GM13977 (cell line): ENCODE results near the gene RIOK3.

ENCODE experiments used
- DNase-seq: peaks from one replicate; pipeline ENCODE4 v3.0.0; 2012; ENCODE audit warnings: low spot score
- in situ Hi-C: fragments of 300-500 bp; cut with MboI; formaldehyde crosslinking; loops from one replicate; pipeline ENCODE4 v1.12.0; 2022; ENCODE audit warnings: low sequenced_read_pairs, low pct_unique_long_range_greater_than_20kb, mixed read lengths, inconsistent platforms; ENCODE audit not compliant: unreplicated experiment
- TF ChIP-seq, protein P1 (sequence below): IDR thresholded peaks from 2 replicates; pipeline ENCODE4 v1.5.1; 2012; ENCODE audit warnings: mild to moderate bottlenecking, control low read depth; ENCODE audit not compliant: insufficient read depth; ENCODE audit errors: extremely low read depth, missing control alignments

Gene RIOK3

DNA sequence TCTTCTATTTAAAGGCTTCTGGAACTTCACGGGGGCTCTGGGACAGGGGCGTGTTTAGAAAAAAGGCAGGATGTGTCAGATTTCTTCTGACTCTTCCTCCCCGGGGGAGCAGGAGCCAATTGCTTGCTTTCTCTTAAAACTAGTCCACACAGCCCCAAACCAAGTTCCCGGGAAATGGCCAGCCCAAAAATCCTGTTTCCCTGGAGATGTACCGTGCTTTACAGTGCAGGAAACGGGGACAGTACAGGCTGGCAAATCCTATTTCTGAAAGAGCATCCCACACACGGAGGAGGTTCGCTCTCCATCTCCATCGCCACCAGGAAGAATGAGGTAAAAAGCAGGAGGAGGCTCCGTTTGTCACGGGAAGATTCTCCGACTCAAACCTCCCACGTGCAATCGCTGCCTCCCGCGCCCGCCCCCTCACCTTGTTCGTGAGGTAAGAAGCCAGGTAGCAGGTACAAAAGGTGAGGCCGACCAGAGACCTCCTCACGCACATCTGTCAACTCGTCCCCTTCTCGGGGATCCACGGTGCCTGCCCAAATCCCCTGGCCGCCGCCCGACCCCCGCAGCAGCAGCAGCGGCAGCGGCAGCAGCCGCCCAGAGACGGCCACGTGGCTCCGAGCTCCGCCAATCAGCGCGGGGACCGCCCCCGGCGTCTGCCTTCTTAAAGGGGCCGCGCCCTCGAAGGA lies 15.6 kb upstream of the RIOK3 start:
- TF ChIP-seq, protein P1, sequence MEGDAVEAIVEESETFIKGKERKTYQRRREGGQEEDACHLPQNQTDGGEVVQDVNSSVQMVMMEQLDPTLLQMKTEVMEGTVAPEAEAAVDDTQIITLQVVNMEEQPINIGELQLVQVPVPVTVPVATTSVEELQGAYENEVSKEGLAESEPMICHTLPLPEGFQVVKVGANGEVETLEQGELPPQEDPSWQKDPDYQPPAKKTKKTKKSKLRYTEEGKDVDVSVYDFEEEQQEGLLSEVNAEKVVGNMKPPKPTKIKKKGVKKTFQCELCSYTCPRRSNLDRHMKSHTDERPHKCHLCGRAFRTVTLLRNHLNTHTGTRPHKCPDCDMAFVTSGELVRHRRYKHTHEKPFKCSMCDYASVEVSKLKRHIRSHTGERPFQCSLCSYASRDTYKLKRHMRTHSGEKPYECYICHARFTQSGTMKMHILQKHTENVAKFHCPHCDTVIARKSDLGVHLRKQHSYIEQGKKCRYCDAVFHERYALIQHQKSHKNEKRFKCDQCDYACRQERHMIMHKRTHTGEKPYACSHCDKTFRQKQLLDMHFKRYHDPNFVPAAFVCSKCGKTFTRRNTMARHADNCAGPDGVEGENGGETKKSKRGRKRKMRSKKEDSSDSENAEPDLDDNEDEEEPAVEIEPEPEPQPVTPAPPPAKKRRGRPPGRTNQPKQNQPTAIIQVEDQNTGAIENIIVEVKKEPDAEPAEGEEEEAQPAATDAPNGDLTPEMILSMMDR = no peak
- in situ Hi-C loops = no loop called here
- DNase-seq = peak; percentile 85

DNA sequence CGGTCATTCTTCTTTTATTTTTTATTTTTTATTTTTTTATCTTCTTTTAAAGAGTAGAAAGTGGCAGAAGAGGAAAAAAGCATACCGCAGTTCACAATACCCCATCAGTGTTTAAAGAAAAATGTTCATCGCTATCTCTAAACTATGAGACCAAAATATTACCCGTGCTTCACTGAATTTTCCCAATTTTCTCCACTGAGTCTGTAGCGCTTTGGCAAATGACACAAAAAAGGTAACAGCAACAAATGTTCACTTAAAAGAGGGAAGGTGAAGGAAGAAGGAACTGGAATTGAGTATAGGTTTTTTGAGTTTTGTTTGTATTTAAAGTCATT lies 15.1 kb upstream of the RIOK3 start:
- TF ChIP-seq, protein P1 = no peak
- in situ Hi-C loops = no loop called here
- no peak for DNase-seq

DNA sequence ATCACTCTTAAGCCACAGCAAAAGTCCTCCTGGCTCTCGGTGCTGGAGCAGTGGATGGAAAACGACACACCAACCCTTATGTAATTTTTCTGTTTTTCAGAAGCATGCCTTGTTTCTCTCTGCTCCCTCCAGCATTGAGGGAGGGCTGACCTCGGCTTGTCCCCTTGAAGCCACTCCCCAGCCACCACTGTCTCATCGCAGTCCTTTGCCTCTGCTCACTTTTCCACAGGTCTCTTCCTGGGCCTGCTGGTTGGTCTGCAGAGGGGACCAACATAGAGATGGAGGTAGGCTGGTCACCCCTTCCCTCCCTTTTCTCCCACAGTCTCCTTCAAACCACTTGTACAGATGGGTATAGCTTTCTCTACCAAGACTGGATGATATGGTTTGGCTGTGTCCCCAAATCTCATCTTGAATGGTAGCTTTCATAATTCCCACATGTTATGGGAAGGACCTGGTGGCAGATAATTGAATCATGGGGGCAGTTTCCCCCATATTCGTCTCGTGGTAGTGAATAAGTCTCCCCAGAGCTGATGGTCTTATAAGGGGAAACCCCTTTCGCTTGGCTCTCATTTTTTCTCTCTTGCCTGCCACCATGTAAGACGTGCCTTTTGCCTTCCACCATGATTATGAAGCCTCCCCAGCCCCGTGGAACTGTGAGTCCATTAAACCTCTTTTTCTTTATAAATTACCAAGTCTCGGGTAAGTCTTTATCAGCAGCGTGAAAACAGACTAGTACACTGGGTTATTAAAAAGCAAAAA lies 14.3 kb upstream of the RIOK3 start:
- DNase-seq = no peak
- TF ChIP-seq, protein P1 = no peak
- in situ Hi-C loops = no loop called here

DNA sequence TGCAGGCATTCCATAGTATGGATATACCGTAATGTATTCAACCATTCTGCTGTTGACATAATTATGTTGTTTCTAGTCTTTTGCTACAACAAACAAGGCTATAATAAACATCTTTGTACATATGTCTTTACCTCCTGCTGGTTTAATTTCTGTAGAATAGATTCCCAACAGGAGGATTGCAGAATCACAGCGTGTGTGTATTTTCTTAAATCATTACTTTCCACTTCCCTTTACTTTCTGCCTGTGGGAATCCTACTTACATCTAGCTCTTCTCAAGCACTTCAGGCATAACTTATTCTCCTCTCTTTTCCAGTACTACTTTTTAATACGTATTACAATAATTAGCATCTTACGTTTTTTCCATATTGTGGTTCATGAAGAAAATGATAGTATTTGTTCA lies 13.0 kb upstream of the RIOK3 start:
- in situ Hi-C loops = no loop called here
- TF ChIP-seq, protein P1 = no peak
- DNase-seq = no peak

DNA sequence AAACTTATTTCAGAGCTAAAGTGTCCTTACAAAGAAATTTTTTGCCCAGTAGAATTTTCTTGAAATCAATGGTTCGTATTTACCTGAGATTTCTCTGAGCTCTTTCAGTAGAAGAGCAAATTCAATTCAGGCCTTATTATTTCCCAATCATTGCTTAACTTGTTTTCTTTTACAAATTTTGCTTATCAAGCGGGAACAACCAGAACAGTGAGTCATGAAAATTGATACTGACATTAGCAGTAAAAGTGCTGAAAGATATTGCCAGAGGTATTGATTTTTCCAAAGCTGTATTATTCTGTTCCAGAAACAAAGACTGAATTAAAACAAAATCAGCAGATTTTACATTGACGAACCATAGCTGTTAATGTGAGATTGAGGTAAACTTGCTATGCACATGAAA lies 10.1 kb upstream of the RIOK3 start:
- TF ChIP-seq, protein P1 = no peak
- no peak for DNase-seq
- in situ Hi-C loops = no loop called here

DNA sequence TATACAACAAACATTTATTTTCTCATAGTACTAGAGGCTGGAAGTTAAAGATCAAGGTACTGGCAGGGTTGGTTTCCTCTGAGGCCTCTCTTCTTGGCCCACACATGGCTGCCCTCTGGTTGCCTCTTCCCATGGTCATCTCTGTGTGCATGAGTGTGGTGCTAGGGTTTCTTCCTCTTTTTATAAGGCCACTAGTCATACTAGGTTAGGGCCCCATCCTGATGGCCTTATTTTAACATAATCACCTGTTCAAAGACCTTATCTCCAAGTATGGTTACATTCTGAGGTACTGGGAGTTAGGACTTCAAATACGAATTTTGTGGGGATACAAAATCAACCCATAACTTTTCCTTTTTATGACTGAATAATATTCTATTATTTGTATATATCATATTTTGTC lies 4.8 kb upstream of the RIOK3 start:
- TF ChIP-seq, protein P1 = no peak
- no peak for DNase-seq
- in situ Hi-C loops = no loop called here
